Esophagus (tissue), 2 donors: ENCODE measurements around the gene SAMHD1. TPM values are rescaled to one million over a fixed set of nuclear protein-coding genes. Genes with fewer than 3 reads are reported as not detected.
"Not testable (repeated sequence)": the region's sequence is repeated elsewhere in the genome, so short reads cannot be mapped to it uniquely, and the experiment has no call there.

Experiments used
- H3K27ac ChIP-seq, 2 donors: one replicate each; pipeline ENCODE4 v1.5.1; 2013; ENCODE audit warnings: low read depth in 2 of 2, mild to moderate bottlenecking in 2 of 2, inconsistent platforms in 1 of 2, low read length in 1 of 2, moderate library complexity in 1 of 2
- H3K27me3 ChIP-seq, 2 donors: one replicate each; pipeline ENCODE4 v1.6.1; 2013; ENCODE audit warnings: low read length in 2 of 2, control low read depth in 1 of 2, mild to moderate bottlenecking in 1 of 2; ENCODE audit not compliant: insufficient read depth in 2 of 2, control insufficient read depth in 1 of 2
- H3K36me3 ChIP-seq, 2 donors: one replicate each; pipeline ENCODE4 v1.6.1; 2013; ENCODE audit warnings: low read length in 1 of 2; ENCODE audit not compliant: control insufficient read depth in 2 of 2, insufficient read depth in 2 of 2
- H3K4me1 ChIP-seq, 2 donors: one replicate each; pipeline ENCODE4 v1.6.1; 2013; ENCODE audit warnings: low read length in 1 of 2; ENCODE audit not compliant: control insufficient read depth in 2 of 2, insufficient read depth in 2 of 2
- H3K4me3 ChIP-seq, 2 donors: one replicate each; pipeline ENCODE4 v1.5.1; 2013; ENCODE audit warnings: low read length in 2 of 2, mild to moderate bottlenecking in 2 of 2, low read depth in 1 of 2, moderate library complexity in 1 of 2
- H3K9me3 ChIP-seq, 2 donors: one replicate each; pipeline ENCODE4 v1.6.1; 2013; ENCODE audit warnings: mild to moderate bottlenecking in 2 of 2, low read depth in 1 of 2, low read length in 1 of 2, moderate library complexity in 1 of 2; ENCODE audit not compliant: control insufficient read depth in 2 of 2, insufficient read depth in 1 of 2
- WGBS, 2 donors: extraction: QIAGEN DNeasy Blood & Tissue Kit; methylation state at CpG; one replicate each; pipeline ENCODE4 v1.1.7; 2013; 5-methylcytosine and 5-hydroxymethylcytosine counted together
- polyA plus RNA-seq, 2 donors: library from polyadenylated mRNA; stranded (reverse); fragments of 200-250 nt; gene quantifications; one replicate each; pipeline ENCODE4 v1.2.3, GENCODE V29; 2013
- donor health status: healthy with polysubstance abuse.
- donor health status: Bipolar disorder and iron deficiency.

Gene SAMHD1
- polyA plus RNA-seq, 2 donors: 25.2 to 29.2 TPM

GRCh38 chr20:36850759-36851158 lies 100.7 kb downstream of the SAMHD1 start:
- no peaks in the 10 kb centered on the region for H3K27me3 ChIP-seq
- H3K9me3 ChIP-seq: no peaks in the 10 kb centered on the region
- H3K4me1 ChIP-seq: peaks cover 11 to 22% of the 10 kb centered on the region in 2 donors
- no peak overlapping the region for H3K4me3 ChIP-seq
- 91 to 92% methylated on average over 6 of the region's 6 CpGs for WGBS, 2 donors
- H3K36me3 ChIP-seq: peaks cover 0 to 5% of the 10 kb centered on the region in 2 donors
- H3K27ac ChIP-seq: no peak overlapping the region

GRCh38 chr20:36849333-36850065 lies 102.0 kb downstream of the SAMHD1 start:
- Histone ChIP-seq H3K27ac (peak overlapping the region in 1 of 2 donors; percentile 58), H3K36me3 (peaks cover 0 to 5% of the 10 kb centered on the region in 2 donors), H3K27me3 (no peaks in the 10 kb centered on the region), H3K4me1 (peaks cover 13% of the 10 kb centered on the region in 2 donors), H3K4me3 (no peak overlapping the region), H3K9me3 (no peaks in the 10 kb centered on the region)
- WGBS, 2 donors: 84 to 93% methylated on average over 9 of the region's 9 CpGs

- Histone ChIP-seq H3K4me1 (peaks cover 9% of the 10 kb centered on the region in 2 donors), H3K27me3 (no peaks in the 10 kb centered on the region), H3K27ac (peak overlapping the region; percentile 79 to 91), H3K36me3 (peaks cover 0 to 4% of the 10 kb centered on the region in 2 donors), H3K4me3 (no peak overlapping the region), H3K9me3 (no peaks in the 10 kb centered on the region)
Measured at GRCh38 chr20:36848677-36849076, 102.8 kb downstream of the SAMHD1 start.

GRCh38 chr20:36848078-36848660 lies 103.3 kb downstream of the SAMHD1 start:
- H3K4me3 ChIP-seq: no peak overlapping the region
- peaks cover 9 to 10% of the 10 kb centered on the region in 2 donors for H3K4me1 ChIP-seq

GRCh38 chr20:36847710-36848040 lies 103.8 kb downstream of the SAMHD1 start:
- WGBS, 2 donors: 72% methylated on average over 1 of the region's 1 CpG
- H3K4me1 ChIP-seq: peaks cover 9 to 13% of the 10 kb centered on the region in 2 donors
- H3K27ac ChIP-seq: peak overlapping the region; percentile 79 to 91
- no peaks in the 10 kb centered on the region for H3K36me3 ChIP-seq
- H3K27me3 ChIP-seq: no peaks in the 10 kb centered on the region
- no peaks in the 10 kb centered on the region for H3K9me3 ChIP-seq
- no peak overlapping the region for H3K4me3 ChIP-seq

More at GRCh38 chr20:36848078-36848660, 103.3 kb downstream of the SAMHD1 start:
- peaks cover 0 to 3% of the 10 kb centered on the region in 2 donors for H3K36me3 ChIP-seq
- WGBS, 2 donors: 58 to 59% methylated on average over 6 of the region's 6 CpGs
- H3K27me3 ChIP-seq: no peaks in the 10 kb centered on the region
- peak overlapping the region; percentile 79 to 91 for H3K27ac ChIP-seq
- H3K9me3 ChIP-seq: no peaks in the 10 kb centered on the region

GRCh38 chr20:36847009-36847709 lies 104.3 kb downstream of the SAMHD1 start:
- peaks cover 9 to 11% of the 10 kb centered on the region in 2 donors for H3K4me1 ChIP-seq

GRCh38 chr20:36845288-36845971 lies 106.1 kb downstream of the SAMHD1 start:
- Histone ChIP-seq H3K4me3 (no peak overlapping the region), H3K4me1 (peaks cover 9 to 11% of the 10 kb centered on the region in 2 donors), H3K9me3 (no peaks in the 10 kb centered on the region), H3K36me3 (no peaks in the 10 kb centered on the region), H3K27ac (peak overlapping the region; percentile 60 to 79), H3K27me3 (no peaks in the 10 kb centered on the region)
- 57 to 67% methylated on average over 10 of the region's 10 CpGs for WGBS, 2 donors

More at GRCh38 chr20:36847009-36847709, 104.3 kb downstream of the SAMHD1 start:
- Histone ChIP-seq H3K27me3 (no peaks in the 10 kb centered on the region), H3K36me3 (no peaks in the 10 kb centered on the region), H3K27ac (peak overlapping the region; percentile 79 to 91), H3K4me3 (no peak overlapping the region), H3K9me3 (no peaks in the 10 kb centered on the region)
- WGBS, 2 donors: 66 to 76% methylated on average over 18 of the region's 18 CpGs

- not testable (repeated sequence) for H3K9me3 ChIP-seq, H3K36me3 ChIP-seq, H3K4me1 ChIP-seq, H3K27me3 ChIP-seq, H3K4me3 ChIP-seq
- 93 to 97% methylated on average over 8 to 9 of the region's 9 CpGs for WGBS, 2 donors
- peak overlapping the region; percentile 30 to 61 for H3K27ac ChIP-seq
Measured at GRCh38 chr20:36841030-36841429, 110.5 kb downstream of the SAMHD1 start.
